HEK293T (cell line): ENCODE measurements around the gene SPDEF.

ENCODE experiments used
- CTCF ChIA-PET: fragments of 350-600 bp; formaldehyde crosslinking; extraction: SDS; loops from one replicate; lab custom pipeline; 2021; ENCODE audit warnings: antibody characterized with exemption, inconsistent platforms; lab: Yijun Ruan, JAX
- POLR2A ChIA-PET: fragments of 350-600 bp; formaldehyde crosslinking; extraction: SDS; loops from one replicate; lab custom pipeline; 2020; ENCODE audit warnings: antibody characterized with exemption, inconsistent platforms; lab: Yijun Ruan, JAX
- DNase-seq: peaks from one replicate; pipeline ENCODE4 v3.0.0; 2012; ENCODE audit warnings: mixed read lengths; ENCODE audit errors: extremely low spot score
- ARNT ChIP-seq: fragments of 450-650 bp; IDR thresholded peaks from 2 replicates; pipeline ENCODE4 v1.6.1; 2017; ENCODE audit warnings: mild to moderate bottlenecking
- BHLHE40 ChIP-seq: fragments of 450-650 bp; IDR thresholded peaks from 2 replicates; pipeline ENCODE4 v1.6.1; 2016; ENCODE audit warnings: mild to moderate bottlenecking, moderate library complexity, borderline replicate concordance
- CTBP1 ChIP-seq: fragments of 450-650 bp; IDR thresholded peaks from 2 replicates; pipeline ENCODE4 v1.6.1; 2016; ENCODE audit warnings: borderline replicate concordance
- ELF4 ChIP-seq: fragments of 450-650 bp; IDR thresholded peaks from 2 replicates; pipeline ENCODE4 v1.6.1; 2017; ENCODE audit warnings: antibody characterized with exemption
- FOXA1 ChIP-seq: fragments of 450-650 bp; IDR thresholded peaks from 2 replicates; pipeline ENCODE4 v1.6.1; 2016; ENCODE audit warnings: mild to moderate bottlenecking
- FOXK2 ChIP-seq: fragments of 450-650 bp; IDR thresholded peaks from 2 replicates; pipeline ENCODE4 v1.6.1; 2016; ENCODE audit warnings: mild to moderate bottlenecking
- FOXM1 ChIP-seq: fragments of 450-650 bp; IDR thresholded peaks from 2 replicates; pipeline ENCODE4 v1.6.1; 2017; ENCODE audit warnings: mild to moderate bottlenecking, borderline replicate concordance
- HDGF ChIP-seq: fragments of 450-650 bp; IDR thresholded peaks from 2 replicates; pipeline ENCODE4 v1.6.1; 2017; ENCODE audit warnings: antibody characterized with exemption, borderline replicate concordance
- L3MBTL2 ChIP-seq: fragments of 450-650 bp; conservative IDR thresholded peaks from 2 replicates; pipeline ENCODE4 v1.6.1; 2016; ENCODE audit warnings: mild to moderate bottlenecking
- LEF1 ChIP-seq: fragments of 450-650 bp; IDR thresholded peaks from 2 replicates; pipeline ENCODE4 v1.6.1; 2017; ENCODE audit warnings: mild to moderate bottlenecking, borderline replicate concordance
- NFRKB ChIP-seq: fragments of 450-650 bp; IDR thresholded peaks from 2 replicates; pipeline ENCODE4 v1.6.1; 2016; ENCODE audit warnings: mild to moderate bottlenecking, moderate library complexity
- PKNOX1 ChIP-seq: fragments of 450-650 bp; IDR thresholded peaks from 2 replicates; pipeline ENCODE4 v1.6.1; 2016
- SP1 ChIP-seq: fragments of 450-650 bp; IDR thresholded peaks from 2 replicates; pipeline ENCODE4 v1.6.1; 2017
- SUZ12 ChIP-seq: fragments of 450-650 bp; IDR thresholded peaks from 2 replicates; pipeline ENCODE4 v1.6.1; 2016; ENCODE audit warnings: mild to moderate bottlenecking
- TARDBP ChIP-seq: fragments of 450-650 bp; IDR thresholded peaks from 2 replicates; pipeline ENCODE4 v1.6.1; 2016
- ZNF384 ChIP-seq: fragments of 450-650 bp; IDR thresholded peaks from 2 replicates; pipeline ENCODE4 v1.6.1; 2016

The SPDEF gene

GRCh38 chr6:34578445-34579262, 22.5 kb upstream of the SPDEF start:
- ChIA-PET CTCF (no interaction called here), POLR2A (no interaction called here)
- TF ChIP-seq NFRKB (no peak), L3MBTL2 (no peak), BHLHE40 (no peak), ELF4 (no peak), FOXA1 (no peak), SP1 (no peak), PKNOX1 (no peak), FOXK2 (no peak), ARNT (no peak), LEF1 (no peak), ZNF384 (no peak), HDGF (no peak), SUZ12 (no peak), CTBP1 (no peak), FOXM1 (no peak), TARDBP (no peak)
- no peak for DNase-seq

- ChIA-PET CTCF (interaction anchor here (0.6 to 0.9 kb wide), 2 partner anchors 120 to 229 kb away, joined by 3 to 4 read pairs; no protein-coding TSS in a partner anchor), POLR2A (no interaction called here)
- no peak for TF ChIP-seq ARNT
- no peak for DNase-seq
These were observed 20.3 kb upstream of the SPDEF start for GRCh38 chr6:34576286-34576955.

DNA sequence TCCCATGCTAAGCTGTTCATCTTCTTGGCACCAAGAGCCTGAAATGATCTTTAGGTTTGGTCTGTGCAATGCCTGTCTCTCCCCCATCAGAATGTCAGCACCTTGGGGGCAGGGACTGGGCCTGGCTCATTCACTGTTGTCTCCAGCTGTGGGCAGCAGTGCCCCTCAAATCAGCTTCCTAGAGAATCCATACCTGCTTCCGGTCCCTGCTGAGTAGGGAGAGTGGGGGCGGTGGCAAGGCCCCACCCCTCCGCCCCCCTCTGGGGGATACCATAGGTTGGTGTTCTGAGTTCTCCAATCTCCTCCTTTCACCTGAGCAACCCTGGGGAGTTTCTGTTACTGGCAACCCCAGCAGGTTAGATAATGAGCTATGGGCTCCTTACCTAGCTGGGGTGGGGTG, 19.2 kb upstream of the SPDEF start:
- ChIA-PET POLR2A (no interaction called here), CTCF (interaction anchor here (1.2 kb wide), 1 partner anchor 116 kb away, joined by 4 read pairs; no protein-coding TSS in a partner anchor)
- TF ChIP-seq CTBP1 (no peak), FOXK2 (no peak), SP1 (no peak), HDGF (no peak), BHLHE40 (no peak), ZNF384 (no peak), FOXA1 (no peak), L3MBTL2 (no peak), FOXM1 (no peak), ARNT (no peak), TARDBP (no peak), LEF1 (no peak), ELF4 (no peak), SUZ12 (no peak), PKNOX1 (no peak), NFRKB (no peak)
- no peak for DNase-seq

- no peak for TF ChIP-seq SP1
- no peak for TF ChIP-seq L3MBTL2
- no peak for TF ChIP-seq FOXM1
- TF ChIP-seq FOXK2, result no peak
- no peak for TF ChIP-seq NFRKB
- TF ChIP-seq ELF4, result no peak
- no peak for TF ChIP-seq BHLHE40
- TF ChIP-seq PKNOX1, result no peak
- TF ChIP-seq HDGF, result no peak
- TF ChIP-seq SUZ12, result no peak
- no peak for DNase-seq
- CTCF ChIA-PET, result interaction anchor here (1.2 kb wide), 1 partner anchor 115 kb away, joined by 4 read pairs; no protein-coding TSS in a partner anchor
- POLR2A ChIA-PET, result no interaction called here
These were observed 18.6 kb upstream of the SPDEF start for GRCh38 chr6:34574647-34575293.

DNA sequence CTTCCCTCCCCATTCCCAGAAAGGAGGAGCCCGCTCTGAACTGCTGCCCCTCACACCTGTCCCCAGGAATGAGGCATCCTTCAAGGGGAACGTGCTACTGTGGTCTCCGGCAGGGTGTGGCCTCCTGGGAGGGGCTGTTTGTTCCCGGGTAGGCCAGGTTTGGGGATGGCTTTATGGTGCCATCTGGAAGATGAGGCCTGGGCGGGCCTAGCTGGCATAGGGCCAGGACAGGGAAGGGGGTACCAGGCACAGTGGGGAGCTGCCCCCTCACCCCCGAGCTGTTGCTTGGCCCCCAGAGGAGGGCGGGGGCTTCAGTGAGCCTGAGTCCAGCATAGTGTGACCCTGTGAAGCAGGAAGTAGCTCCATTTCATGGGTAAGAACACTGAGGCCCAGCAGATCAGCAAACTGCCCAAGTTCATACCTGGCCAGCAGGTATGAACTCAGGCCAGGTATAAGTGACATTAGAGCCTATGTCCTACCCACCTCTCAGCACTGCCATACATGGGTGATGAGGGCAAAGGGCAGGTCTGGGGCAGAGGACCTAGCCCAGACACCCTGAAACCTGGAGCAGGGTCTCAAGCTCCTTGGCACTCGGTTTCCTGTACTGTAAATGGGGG, 17.5 kb upstream of the SPDEF start:
- TF ChIP-seq HDGF (no peak), ZNF384 (no peak)
- no peak for DNase-seq
- CTCF ChIA-PET, result interaction anchor here (0.8 kb wide), 1 partner anchor 19 kb away, joined by 4 read pairs; no protein-coding TSS in a partner anchor
- POLR2A ChIA-PET, result no interaction called here

DNA sequence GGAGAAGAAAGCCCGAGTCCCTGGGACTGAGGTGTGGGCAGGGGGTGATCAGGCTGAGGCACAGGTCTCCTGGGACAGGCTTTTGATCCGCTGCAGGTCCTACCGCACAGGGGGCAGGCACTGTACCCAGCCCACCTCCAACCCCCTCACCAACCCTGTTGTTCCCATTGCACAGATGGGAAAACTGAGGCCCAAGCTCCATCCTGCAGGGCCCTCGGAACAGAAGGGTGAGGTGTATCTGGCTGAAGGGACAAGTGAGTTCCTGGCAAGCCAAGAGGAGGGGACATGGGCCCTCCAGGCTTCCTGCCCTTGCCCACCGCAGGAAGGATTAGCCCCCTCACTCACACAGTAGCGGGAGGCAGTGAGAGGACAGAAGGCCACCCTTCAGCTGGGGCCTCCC, 16.5 kb upstream of the SPDEF start:
- ChIA-PET CTCF (interaction anchor here (0.6 kb wide), 1 partner anchor 678 kb away, joined by 5 read pairs; no protein-coding TSS in a partner anchor), POLR2A (no interaction called here)
- TF ChIP-seq HDGF, result no peak
- no peak for TF ChIP-seq BHLHE40
- no peak for DNase-seq
